ENCODE data around the gene ADCY3. TPM values are rescaled to one million over a fixed set of nuclear protein-coding genes. Genes with fewer than 3 reads are reported as not detected.

The ADCY3 gene
- 19.8 TPM for total RNA-seq
- long read RNA-seq, full-length matches to known transcripts: 3 of 43 reads
- long read RNA-seq, partial matches to known transcripts: 7 of 43 reads
- long read RNA-seq, other reads (novel, unspliced or antisense): 33 of 43 reads

DNA sequence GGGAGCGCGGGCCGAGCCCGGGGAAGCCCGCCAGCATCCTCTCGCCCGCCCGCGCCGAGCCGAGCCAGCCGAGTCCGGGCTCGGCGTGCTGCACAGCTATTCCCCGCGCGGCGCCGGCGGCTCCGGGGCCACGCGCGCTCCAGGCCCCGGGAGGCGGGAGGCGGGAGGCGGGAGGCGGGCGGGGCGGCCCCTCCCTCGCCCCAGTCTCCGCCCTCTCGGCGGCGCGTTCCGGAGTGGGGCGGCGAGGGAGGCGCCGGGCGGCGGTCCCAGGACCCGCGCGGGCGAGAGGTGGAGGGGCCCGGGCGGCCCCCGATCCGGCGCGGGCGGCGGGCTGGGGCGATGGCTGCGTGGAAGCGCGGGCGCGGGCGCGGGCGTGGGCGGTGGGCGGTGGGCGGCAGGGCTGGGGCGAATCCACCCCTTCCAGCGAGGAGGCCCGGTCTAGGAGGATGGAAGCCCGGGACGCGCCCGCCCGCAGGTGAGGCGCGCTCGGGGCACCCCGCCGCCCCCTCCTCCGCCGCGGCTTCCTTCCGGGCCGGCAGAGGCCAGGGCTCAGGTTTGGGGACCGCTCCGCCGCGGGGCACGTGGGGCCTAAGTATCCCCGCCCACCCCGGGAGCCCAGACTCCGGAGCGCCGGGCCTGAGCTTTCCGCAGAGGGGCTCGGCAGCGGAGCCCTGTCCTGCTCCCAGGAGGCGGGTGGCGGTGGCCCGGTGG lies at the start of gene ADCY3:
Gene ADCY3, minus strand, starts transcription at position 140 of the 711 bp plus-strand sequence. CDS start 1,250 bp downstream, outside the sequence.
- peak; percentile 72 for DNase-seq
- intact Hi-C loops (cut with DNase I): no loop called here
- ATAC-seq (ENCODE audit: poor library complexity): peak; percentile 79

DNA sequence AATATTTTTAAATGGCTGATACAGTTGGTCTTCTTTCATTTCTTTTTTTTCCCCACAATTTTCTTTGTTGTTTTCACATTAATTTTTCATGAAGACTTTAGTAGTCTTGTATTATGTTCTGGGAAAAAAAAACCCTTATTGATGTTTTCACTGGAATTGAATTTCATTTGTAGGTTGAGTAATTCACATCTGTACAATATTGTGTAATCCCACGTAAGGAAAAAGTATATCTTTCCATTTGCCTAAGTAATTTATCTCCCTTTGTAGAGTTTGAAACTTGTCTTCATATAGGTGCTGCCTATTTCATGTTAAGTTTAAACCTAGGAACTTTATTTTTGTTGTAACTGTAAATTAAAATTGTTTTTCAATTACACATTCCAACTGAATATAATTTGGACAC lies 49.7 kb upstream of the ADCY3 start:
- intact Hi-C loops (cut with DNase I): no loop called here
- DNase-seq: no peak
- no peak for ATAC-seq (ENCODE audit: poor library complexity)

DNA sequence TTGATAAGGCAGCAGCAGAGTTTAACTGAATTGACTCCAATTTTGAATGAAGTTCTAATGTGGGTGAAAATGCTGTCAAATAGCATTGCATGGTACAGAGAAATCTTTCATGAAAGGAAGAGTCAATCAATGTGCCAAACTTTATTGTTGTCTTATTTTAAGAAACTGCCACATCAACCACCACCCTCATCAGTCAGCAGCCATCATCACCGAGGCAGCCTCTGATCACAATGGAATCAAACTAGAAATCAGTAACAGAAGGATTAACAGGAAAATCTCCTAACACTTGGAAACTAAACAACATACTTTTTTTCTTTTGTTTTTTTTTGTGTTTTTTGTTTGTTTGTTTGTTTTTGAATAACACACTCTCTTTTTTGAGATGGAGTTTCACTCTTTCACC lies 41.9 kb upstream of the ADCY3 start:
- no peak for ATAC-seq (ENCODE audit: poor library complexity)
- intact Hi-C loops (cut with DNase I): no loop called here
- no peak for DNase-seq

DNA sequence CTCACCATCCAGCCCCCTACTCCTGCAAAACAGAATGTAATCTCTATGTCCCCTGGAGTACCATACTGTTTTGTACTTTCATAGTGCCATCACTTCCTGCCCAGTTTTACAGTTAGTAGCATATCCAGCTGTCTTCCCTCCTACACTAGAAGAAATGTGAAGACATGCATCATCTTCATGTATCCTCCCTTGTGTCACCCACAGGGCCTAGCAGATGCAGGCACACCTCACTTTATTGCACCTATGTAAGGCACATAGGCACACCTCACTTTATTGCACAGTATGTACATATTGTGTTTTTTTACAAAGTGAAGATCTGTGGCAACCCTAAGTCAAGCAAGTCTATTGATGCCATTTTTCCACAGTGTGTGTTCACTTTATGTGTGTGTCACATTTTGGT lies 39.7 kb upstream of the ADCY3 start:
- DNase-seq: no peak
- intact Hi-C loops (cut with DNase I): no loop called here
- ATAC-seq (ENCODE audit: poor library complexity): no peak

- ATAC-seq (ENCODE audit: poor library complexity): no peak
- no peak for DNase-seq
- intact Hi-C loops (cut with DNase I): no loop called here
Observed at GRCh38 chr2:24958411-24958935, 38.4 kb upstream of the ADCY3 start.

GRCh38 chr2:24957976-24958375 lies 37.9 kb upstream of the ADCY3 start:
- DNase-seq: no peak
- intact Hi-C loops (cut with DNase I): no loop called here
- ATAC-seq (ENCODE audit: poor library complexity): no peak

GRCh38 chr2:24957221-24957620 lies 37.2 kb upstream of the ADCY3 start:
- DNase-seq (no peak), ATAC-seq (ENCODE audit: poor library complexity) (no peak)
- intact Hi-C loops (cut with DNase I): no loop called here

GRCh38 chr2:24955921-24956320 lies 35.9 kb upstream of the ADCY3 start:
- ATAC-seq (ENCODE audit: poor library complexity) (no peak), DNase-seq (no peak)
- intact Hi-C loops (cut with DNase I): no loop called here

GRCh38 chr2:24955232-24955631 lies 35.2 kb upstream of the ADCY3 start:
- ATAC-seq (ENCODE audit: poor library complexity) (no peak), DNase-seq (no peak)
- intact Hi-C loops (cut with DNase I): no loop called here

GRCh38 chr2:24950102-24950501 lies 30.1 kb upstream of the ADCY3 start:
- intact Hi-C loops (cut with DNase I): no loop called here
- ATAC-seq (ENCODE audit: poor library complexity): no peak
- no peak for DNase-seq

GRCh38 chr2:24948506-24948905 lies 28.5 kb upstream of the ADCY3 start:
- intact Hi-C loops (cut with DNase I): no loop called here
- DNase-seq: no peak
- ATAC-seq (ENCODE audit: poor library complexity): no peak

GRCh38 chr2:24947561-24948157 lies 27.6 kb upstream of the ADCY3 start:
- ATAC-seq (ENCODE audit: poor library complexity): no peak
- no peak for DNase-seq
- intact Hi-C loops (cut with DNase I): no loop called here

DNA sequence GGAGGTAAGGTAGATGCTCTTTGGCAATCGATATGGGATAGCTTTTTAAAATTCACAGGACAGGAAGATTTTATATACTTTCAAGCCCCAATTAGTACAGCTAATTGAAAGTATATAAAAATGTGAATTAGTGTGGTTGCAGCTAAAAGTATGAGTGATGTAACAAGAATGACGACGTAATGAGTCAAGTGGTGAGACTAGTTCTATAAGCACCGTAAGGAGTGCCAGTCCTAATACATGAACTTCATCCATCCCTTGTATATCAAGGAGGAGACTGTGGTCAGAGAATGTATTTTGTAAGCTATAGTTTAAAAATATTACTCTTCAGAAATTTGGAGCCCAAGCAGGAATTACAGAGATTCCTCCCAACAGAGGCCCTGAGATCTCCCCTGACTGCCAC lies 25.9 kb upstream of the ADCY3 start:
- ATAC-seq (ENCODE audit: poor library complexity): no peak
- intact Hi-C loops (cut with DNase I): no loop called here

DNA sequence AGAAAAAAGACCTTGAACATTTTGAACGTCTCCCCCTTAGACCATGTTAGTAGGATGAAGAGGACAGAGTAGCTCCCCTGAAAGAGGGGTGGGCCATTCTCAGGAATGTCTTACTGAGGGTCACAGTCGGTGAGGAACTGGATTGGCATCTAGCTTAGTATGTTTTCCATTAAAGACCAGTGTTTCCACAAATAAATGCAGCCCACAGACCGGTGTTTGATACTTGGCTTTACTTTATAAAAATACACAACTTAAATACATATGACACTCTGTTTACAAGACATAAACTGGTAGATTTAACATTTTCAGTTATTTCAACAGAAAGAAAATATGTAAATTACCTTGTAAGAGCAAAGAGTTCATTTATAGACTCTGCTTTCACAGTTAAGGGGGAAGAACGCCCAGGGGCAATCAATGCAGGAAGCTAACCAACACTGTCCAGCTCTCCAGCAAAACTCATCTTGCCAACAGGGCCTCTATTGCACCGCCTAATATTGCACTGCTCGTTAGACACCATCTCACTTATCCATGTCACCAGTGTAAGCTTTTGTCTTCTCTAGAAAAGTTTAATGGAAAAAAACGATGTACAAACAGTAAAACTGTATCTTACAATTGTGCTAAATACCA lies 23.5 kb upstream of the ADCY3 start:
- ATAC-seq (ENCODE audit: poor library complexity): no peak
- DNase-seq: no peak
- intact Hi-C loops (cut with DNase I): no loop called here

More for the DNA sequence above, 25.9 kb upstream of the ADCY3 start:
- no peak for DNase-seq

DNA sequence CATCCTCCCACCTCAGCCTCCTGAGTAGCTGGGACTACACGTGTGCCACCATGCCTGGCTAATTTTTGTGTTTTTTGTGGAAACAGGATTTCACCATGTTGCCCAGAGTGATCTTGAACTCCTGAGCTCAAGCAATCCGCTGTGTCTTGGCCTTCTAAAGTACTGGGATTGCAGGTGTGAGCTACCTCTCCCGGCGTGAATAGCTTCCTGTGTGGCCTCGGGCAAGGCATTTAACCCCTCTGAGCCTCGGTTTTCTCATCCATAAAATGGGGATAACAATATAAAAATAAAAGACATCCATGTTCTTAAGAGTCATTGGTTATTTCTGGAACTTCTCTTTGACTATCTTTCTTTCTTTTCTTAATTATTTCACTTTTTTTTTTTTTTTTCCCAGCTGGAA lies 19.3 kb upstream of the ADCY3 start:
- intact Hi-C loops (cut with DNase I): no loop called here
- no peak for DNase-seq
- no peak for ATAC-seq (ENCODE audit: poor library complexity)

GRCh38 chr2:24937236-24937635 lies 17.2 kb upstream of the ADCY3 start:
- intact Hi-C loops (cut with DNase I): no loop called here
- DNase-seq: no peak
- ATAC-seq (ENCODE audit: poor library complexity): no peak

GRCh38 chr2:24935145-24935544 lies 15.1 kb upstream of the ADCY3 start:
- intact Hi-C loops (cut with DNase I): no loop called here
- ATAC-seq (ENCODE audit: poor library complexity) (no peak), DNase-seq (no peak)

- ATAC-seq (ENCODE audit: poor library complexity) (no peak), DNase-seq (no peak)
- intact Hi-C loops (cut with DNase I): no loop called here
Observed at GRCh38 chr2:24932715-24933114, 12.7 kb upstream of the ADCY3 start.

- ATAC-seq (ENCODE audit: poor library complexity) (peak; percentile 39), DNase-seq (no peak)
- intact Hi-C loops (cut with DNase I): no loop called here
Observed at GRCh38 chr2:24930768-24931167, 10.7 kb upstream of the ADCY3 start.

DNA sequence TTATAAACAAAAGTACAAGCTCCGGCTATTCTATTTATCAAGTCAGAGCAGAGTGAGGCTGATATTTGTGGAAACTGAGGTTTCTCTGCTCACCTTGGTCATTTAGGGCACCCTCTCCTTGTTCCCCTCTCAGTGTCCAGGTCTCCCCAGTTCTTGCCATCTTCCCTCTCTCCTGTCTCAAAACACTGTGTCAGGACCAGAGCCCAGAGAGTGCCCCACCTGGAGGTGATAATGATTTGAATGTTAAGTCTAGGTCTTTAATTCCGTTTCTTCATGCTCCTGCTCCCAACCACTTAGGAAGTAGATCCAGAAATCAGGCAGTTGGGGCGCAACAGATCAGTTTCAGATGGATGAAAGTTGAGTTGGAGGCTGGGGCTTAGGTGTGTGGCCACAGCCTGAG lies 9.2 kb upstream of the ADCY3 start:
- DNase-seq (no peak), ATAC-seq (ENCODE audit: poor library complexity) (no peak)
- intact Hi-C loops (cut with DNase I): no loop called here

Measured in Right ventricle myocardium superior (tissue), 1 donor.